GM23338 (cell line): ENCODE measurements around the gene CPEB3. TPM values are rescaled to one million over a fixed set of nuclear protein-coding genes. Genes with fewer than 3 reads are reported as not detected.

ENCODE experiments used
- ATAC-seq: fragments of 200-7000 bp; cut with Tn5 transposase; 3 replicates; pipeline ENCODE4 v1.9.1; 2020
- DNase-seq: peaks from one replicate; pipeline ENCODE4 v3.0.0-alpha.2; 2015; ENCODE audit warnings: low spot score
- H2AFZ ChIP-seq: fragments of 200-600 bp; sonication (generic); 2 replicates; pipeline ENCODE4 v1.8.0; 2016; ENCODE audit warnings: antibody characterized with exemption, mild to moderate bottlenecking, moderate library complexity
- H3F3A ChIP-seq: fragments of 200-600 bp; sonication (generic); replicated peaks from 2 replicates; pipeline ENCODE4 v1.8.0; 2017; ENCODE audit warnings: antibody characterized with exemption, mixed run types, low read depth
- H3K27ac ChIP-seq: fragments of 200-600 bp; sonication (generic); 2 replicates; pipeline ENCODE4 v1.6.1; 2016; ENCODE audit warnings: low read depth
- H3K27me3 ChIP-seq: fragments of 200-600 bp; sonication (generic); 2 replicates; pipeline ENCODE4 v1.8.0; 2016; ENCODE audit warnings: mild to moderate bottlenecking, mixed run types, moderate library complexity; ENCODE audit not compliant: insufficient read depth
- H3K36me3 ChIP-seq: fragments of 200-600 bp; sonication (generic); 2 replicates; pipeline ENCODE4 v1.8.0; 2016; ENCODE audit warnings: mild to moderate bottlenecking; ENCODE audit not compliant: insufficient read depth
- H3K4me1 ChIP-seq: fragments of 200-600 bp; sonication (generic); 2 replicates; pipeline ENCODE4 v1.8.0; 2016; ENCODE audit warnings: mild to moderate bottlenecking, moderate library complexity; ENCODE audit not compliant: insufficient read depth
- H3K4me2 ChIP-seq: fragments of 200-600 bp; sonication (generic); 2 replicates; pipeline ENCODE4 v1.7.1; 2017; ENCODE audit warnings: mixed run types
- H3K4me3 ChIP-seq: fragments of 200-600 bp; sonication (generic); 2 replicates; pipeline ENCODE4 v1.6.1; 2016; ENCODE audit warnings: mixed run types
- H3K79me2 ChIP-seq: fragments of 200-600 bp; sonication (generic); replicated peaks from 2 replicates; pipeline ENCODE4 v1.8.0; 2017; ENCODE audit warnings: mild to moderate bottlenecking; ENCODE audit not compliant: insufficient read depth
- H3K9me2 ChIP-seq: fragments of 200-600 bp; sonication (generic); 2 replicates; pipeline ENCODE4 v1.8.0; 2017; ENCODE audit not compliant: insufficient read depth
- H4K20me1 ChIP-seq: fragments of 200-600 bp; sonication (generic); replicated peaks from 2 replicates; pipeline ENCODE4 v1.8.0; 2017; ENCODE audit warnings: mild to moderate bottlenecking; ENCODE audit not compliant: insufficient read depth
- H3K27ac Mint-ChIP-seq: 2 replicates; pipeline ENCODE4 v1.8.0; 2020; ENCODE audit warnings: inconsistent platforms, mild to moderate bottlenecking, moderate library complexity, mixed read lengths
- H3K27me3 Mint-ChIP-seq: 3 replicates; pipeline ENCODE4 v1.8.0; 2022; ENCODE audit warnings: low read depth, mild to moderate bottlenecking, moderate library complexity, mixed read lengths, inconsistent platforms; ENCODE audit not compliant: insufficient read depth, poor library complexity
- H3K36me3 Mint-ChIP-seq: 3 replicates; pipeline ENCODE4 v1.8.0; 2021; ENCODE audit warnings: low read depth, mild to moderate bottlenecking, inconsistent platforms, moderate library complexity, mixed read lengths
- H3K4me1 Mint-ChIP-seq: 3 replicates; pipeline ENCODE4 v1.8.0; 2020; ENCODE audit warnings: mild to moderate bottlenecking, inconsistent platforms, mixed read lengths
- H3K4me3 Mint-ChIP-seq: 3 replicates; pipeline ENCODE4 v1.8.0; 2021; ENCODE audit warnings: moderate library complexity, mild to moderate bottlenecking, inconsistent platforms, mixed read lengths
- H3K9me3 Mint-ChIP-seq: 3 replicates; pipeline ENCODE4 v1.8.0; 2020; ENCODE audit warnings: moderate library complexity, mild to moderate bottlenecking, inconsistent platforms, mixed read lengths
- NANOG ChIP-seq: IDR thresholded peaks from 2 replicates; pipeline ENCODE4 v1.6.1; 2016; ENCODE audit warnings: antibody characterized with exemption, borderline replicate concordance
- POLR2AphosphoS5 ChIP-seq: IDR thresholded peaks from 2 replicates; pipeline ENCODE4 v1.6.1; 2016; ENCODE audit warnings: antibody characterized with exemption, low read depth
- REST ChIP-seq: IDR thresholded peaks from one replicate; pipeline ENCODE4 v1.6.1; 2018; ENCODE audit warnings: antibody characterized with exemption; ENCODE audit not compliant: unreplicated experiment
- STAT1 ChIP-seq: IDR thresholded peaks from one replicate; pipeline ENCODE4 v1.6.1; 2016; ENCODE audit warnings: antibody characterized with exemption; ENCODE audit not compliant: unreplicated experiment
- ZNF331 ChIP-seq: fragments of 250-450 bp; sonication (Bioruptor Pico); IDR thresholded peaks from 2 replicates; pipeline ENCODE4 v1.5.0; 2020; ENCODE audit warnings: low read depth, mild to moderate bottlenecking, moderate library complexity
- polyA plus RNA-seq: library from polyadenylated mRNA; unstranded; fragments of >200 nt; fragmentation: Nextera tagmentation; extraction: Ambion mirVana; gene quantifications from 2 replicates; pipeline ENCODE4 v1.2.1, GENCODE V29; 2016
- total RNA-seq: library from RNA; depleted of rRNA; stranded (reverse); fragments of >200 nt; shearing (Covaris generic); gene quantifications from 2 replicates; pipeline ENCODE4 v1.2.3, GENCODE V29; 2014
- TF ChIP-seq, protein P1 (sequence below), 2 experiments: fragments of 200-600 bp in 1 of 2; sonication (generic) in 1 of 2; conservative IDR thresholded peaks; 2 replicates each; pipeline versions ENCODE4 v1.5.1 to v1.6.1; 2016 to 2017; ENCODE audit warnings: antibody characterized with exemption in 2 of 2, low read depth in 2 of 2, mild to moderate bottlenecking in 2 of 2, moderate library complexity in 1 of 2

The CPEB3 gene
- total and polyA plus RNA-seq, 2 experiments from 2014 or later: 0.74 to 1.9 TPM

GRCh38 chr10:92164036-92164696 lies 126.7 kb downstream of the CPEB3 start:
- no peak overlapping the region for H3K4me3 ChIP-seq
- peaks cover 3% of the 10 kb centered on the region; the same call in 1 of the 3 replicates for H3K4me1 Mint-ChIP-seq
- DNase-seq: no peak
- H4K20me1 ChIP-seq: no peaks in the 10 kb centered on the region
- no peak for ATAC-seq
- H3K4me2 ChIP-seq: no peak overlapping the region
- H3K36me3 Mint-ChIP-seq: peaks cover 9% of the 10 kb centered on the region
- peaks cover 14% of the 10 kb centered on the region; the same call in 2 of the 3 replicates for H3K9me3 Mint-ChIP-seq
- H3K27me3 Mint-ChIP-seq: no peaks in the 10 kb centered on the region
- no peaks in the 10 kb centered on the region for H3F3A ChIP-seq
- no peaks in the 10 kb centered on the region for H3K36me3 ChIP-seq
- no peaks in the 10 kb centered on the region for H3K27me3 ChIP-seq
- TF ChIP-seq NANOG (no peak), POLR2AphosphoS5 (no peak), REST (no peak), STAT1 (no peak)
- no peaks in the 10 kb centered on the region for H3K9me2 ChIP-seq
- no peaks in the 10 kb centered on the region for H3K79me2 ChIP-seq
- no peak overlapping the region for H3K27ac ChIP-seq
- H3K4me3 Mint-ChIP-seq: no peak overlapping the region
- no peak overlapping the region for H3K27ac Mint-ChIP-seq
- no peaks in the 10 kb centered on the region for H3K4me1 ChIP-seq
- no peak overlapping the region for H2AFZ ChIP-seq

GRCh38 chr10:92162541-92162940 lies 128.3 kb downstream of the CPEB3 start:
- DNase-seq (no peak), ATAC-seq (no peak)
- Mint-ChIP-seq H3K27me3 (no peaks in the 10 kb centered on the region), H3K9me3 (peaks cover 12% of the 10 kb centered on the region; the same call in 2 of the 3 replicates), H3K27ac (no peak overlapping the region), H3K4me1 (peaks cover 3% of the 10 kb centered on the region; the same call in 1 of the 3 replicates), H3K36me3 (peaks cover 9% of the 10 kb centered on the region), H3K4me3 (no peak overlapping the region)
- Histone ChIP-seq H3K36me3 (no peaks in the 10 kb centered on the region), H3K4me1 (no peaks in the 10 kb centered on the region), H3K9me2 (no peaks in the 10 kb centered on the region), H3K4me2 (no peak overlapping the region), H4K20me1 (no peaks in the 10 kb centered on the region), H2AFZ (no peak overlapping the region), H3K27ac (no peak overlapping the region), H3K27me3 (no peaks in the 10 kb centered on the region), H3K79me2 (no peaks in the 10 kb centered on the region), H3K4me3 (no peak overlapping the region), H3F3A (no peaks in the 10 kb centered on the region)
- TF ChIP-seq, protein P1, sequence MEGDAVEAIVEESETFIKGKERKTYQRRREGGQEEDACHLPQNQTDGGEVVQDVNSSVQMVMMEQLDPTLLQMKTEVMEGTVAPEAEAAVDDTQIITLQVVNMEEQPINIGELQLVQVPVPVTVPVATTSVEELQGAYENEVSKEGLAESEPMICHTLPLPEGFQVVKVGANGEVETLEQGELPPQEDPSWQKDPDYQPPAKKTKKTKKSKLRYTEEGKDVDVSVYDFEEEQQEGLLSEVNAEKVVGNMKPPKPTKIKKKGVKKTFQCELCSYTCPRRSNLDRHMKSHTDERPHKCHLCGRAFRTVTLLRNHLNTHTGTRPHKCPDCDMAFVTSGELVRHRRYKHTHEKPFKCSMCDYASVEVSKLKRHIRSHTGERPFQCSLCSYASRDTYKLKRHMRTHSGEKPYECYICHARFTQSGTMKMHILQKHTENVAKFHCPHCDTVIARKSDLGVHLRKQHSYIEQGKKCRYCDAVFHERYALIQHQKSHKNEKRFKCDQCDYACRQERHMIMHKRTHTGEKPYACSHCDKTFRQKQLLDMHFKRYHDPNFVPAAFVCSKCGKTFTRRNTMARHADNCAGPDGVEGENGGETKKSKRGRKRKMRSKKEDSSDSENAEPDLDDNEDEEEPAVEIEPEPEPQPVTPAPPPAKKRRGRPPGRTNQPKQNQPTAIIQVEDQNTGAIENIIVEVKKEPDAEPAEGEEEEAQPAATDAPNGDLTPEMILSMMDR (conservative IDR thresholded peaks at IDR 0.05; ENCODE audit: low read depth in 2 of 2): 0 out of 4 replicates have a peak, but pooled peaks of 1 of the 2 experiments have one; percentile 2
- no peak for TF ChIP-seq ZNF331
